Stimulated activated CD4-positive, alpha-beta T cell treated with anti-CD3 and anti-CD28 coated beads, Interleukin-1b, Interleukin-23, amount 100 ng/mL, for 4 hours (primary cell): ENCODE measurements around the gene MARK3.
"Not testable (repeated sequence)": the region's sequence is repeated elsewhere in the genome, so short reads cannot be mapped to it uniquely, and the experiment has no call there.

Experiments
- DNase-seq, 2 donors: peaks; one replicate each; pipeline ENCODE4 v3.0.0-alpha.2; 2020; ENCODE audit warnings: low read depth in 2 of 2

MARK3 gene

GRCh38 chr14:103488960-103489359 lies 103.7 kb downstream of the MARK3 start:
- DNase-seq = no peak

DNA sequence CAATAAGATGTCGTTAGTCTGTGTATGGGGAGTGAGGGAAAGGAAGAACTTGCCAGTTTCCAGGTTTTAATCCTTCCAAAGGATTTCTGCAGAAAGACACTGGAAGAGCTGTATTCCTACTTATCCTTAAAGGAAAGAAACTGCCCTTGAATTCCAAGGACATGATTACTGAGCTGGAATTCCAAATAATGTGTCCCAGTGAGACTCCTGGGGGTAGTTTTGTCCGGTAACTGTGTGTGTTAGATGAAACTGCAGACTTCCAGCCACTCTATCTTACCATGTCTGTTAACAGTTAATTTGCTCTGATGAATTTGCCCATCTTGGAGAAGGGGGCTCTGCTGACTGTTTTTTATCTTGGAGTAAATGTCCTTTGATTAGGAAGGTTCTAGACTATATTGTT lies 104.4 kb downstream of the MARK3 start:
- DNase-seq = no peak

- DNase-seq = no peak
Measured at GRCh38 chr14:103491691-103492090, 106.5 kb downstream of the MARK3 start.

DNA sequence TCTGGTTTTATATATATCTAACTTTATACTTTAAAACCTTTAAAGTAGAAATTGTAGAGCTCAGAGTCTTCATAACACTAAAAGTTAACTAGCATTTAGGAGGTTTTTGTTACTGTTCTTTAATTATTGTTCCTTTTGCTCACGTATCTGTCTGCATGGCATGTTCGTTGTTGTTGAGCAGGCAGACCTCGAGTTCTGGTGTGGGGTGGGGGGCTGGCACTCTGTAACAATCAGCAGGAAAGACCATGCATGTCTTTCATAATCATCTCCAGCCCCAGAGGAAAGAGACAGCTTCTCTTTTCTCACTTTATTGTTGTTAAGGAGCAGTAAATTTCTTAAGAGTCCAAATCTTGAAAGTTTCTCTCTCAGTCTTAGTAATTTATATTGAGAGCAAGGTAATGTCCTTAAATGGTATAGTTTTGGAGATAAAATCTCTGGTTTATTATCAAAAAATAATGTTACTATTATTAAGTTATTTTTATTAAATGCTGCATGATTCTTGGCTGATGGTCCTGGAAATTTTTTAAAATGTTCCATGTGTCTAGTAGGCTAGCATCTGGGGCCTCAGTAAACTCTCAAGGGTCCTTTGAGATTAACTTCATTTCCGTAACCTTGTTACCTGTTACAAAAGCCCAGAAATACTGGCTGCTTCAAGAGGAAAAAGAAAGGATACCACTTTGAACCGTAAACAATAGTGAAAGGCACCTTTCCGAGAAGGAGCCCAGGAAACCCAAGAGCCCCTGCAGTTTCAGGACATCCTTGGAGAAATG lies 107.1 kb downstream of the MARK3 start:
- DNase-seq = no peak

DNA sequence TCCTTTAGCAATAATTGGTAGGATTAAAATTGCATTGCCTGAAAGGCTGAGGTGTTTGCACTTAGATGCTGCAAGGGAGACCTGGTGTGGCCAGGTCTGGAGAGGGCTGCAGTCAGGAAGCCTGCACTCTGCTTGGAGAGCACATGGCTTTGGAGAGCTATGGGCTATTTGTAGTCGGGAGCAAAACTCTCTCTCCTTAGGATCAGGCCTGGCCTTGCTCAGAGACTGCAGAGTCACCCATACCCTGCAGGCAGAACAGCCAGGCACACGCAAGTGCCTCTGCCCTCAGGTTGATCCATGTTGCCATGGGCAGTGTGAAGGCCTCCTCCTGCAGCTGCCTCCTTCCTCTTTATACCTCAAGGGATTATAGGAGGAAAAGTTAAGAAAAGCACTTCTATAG lies 110.6 kb downstream of the MARK3 start:
- no peak for DNase-seq

GRCh38 chr14:103496776-103497175 lies 111.6 kb downstream of the MARK3 start:
- no peak for DNase-seq

DNA sequence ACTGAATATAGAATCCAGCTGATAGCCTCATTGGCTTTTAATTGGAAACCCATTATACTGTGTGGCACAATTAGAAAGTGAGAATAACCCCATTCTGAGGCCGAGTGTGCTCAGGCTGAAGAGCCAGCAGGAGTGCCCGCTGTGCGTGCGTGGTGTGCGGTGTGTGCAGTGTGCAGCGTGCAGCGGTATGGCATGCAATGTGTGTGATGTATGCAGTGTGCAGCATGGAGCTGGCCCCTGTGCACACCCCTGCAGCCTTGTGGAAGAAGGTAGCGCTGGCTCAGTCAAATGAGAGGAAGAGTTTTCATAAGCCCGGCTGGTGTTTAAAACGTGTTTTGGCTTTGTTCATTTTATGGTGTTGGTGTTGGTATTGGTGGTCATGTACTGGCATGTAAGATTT lies 114.5 kb downstream of the MARK3 start:
- DNase-seq = no peak

DNA sequence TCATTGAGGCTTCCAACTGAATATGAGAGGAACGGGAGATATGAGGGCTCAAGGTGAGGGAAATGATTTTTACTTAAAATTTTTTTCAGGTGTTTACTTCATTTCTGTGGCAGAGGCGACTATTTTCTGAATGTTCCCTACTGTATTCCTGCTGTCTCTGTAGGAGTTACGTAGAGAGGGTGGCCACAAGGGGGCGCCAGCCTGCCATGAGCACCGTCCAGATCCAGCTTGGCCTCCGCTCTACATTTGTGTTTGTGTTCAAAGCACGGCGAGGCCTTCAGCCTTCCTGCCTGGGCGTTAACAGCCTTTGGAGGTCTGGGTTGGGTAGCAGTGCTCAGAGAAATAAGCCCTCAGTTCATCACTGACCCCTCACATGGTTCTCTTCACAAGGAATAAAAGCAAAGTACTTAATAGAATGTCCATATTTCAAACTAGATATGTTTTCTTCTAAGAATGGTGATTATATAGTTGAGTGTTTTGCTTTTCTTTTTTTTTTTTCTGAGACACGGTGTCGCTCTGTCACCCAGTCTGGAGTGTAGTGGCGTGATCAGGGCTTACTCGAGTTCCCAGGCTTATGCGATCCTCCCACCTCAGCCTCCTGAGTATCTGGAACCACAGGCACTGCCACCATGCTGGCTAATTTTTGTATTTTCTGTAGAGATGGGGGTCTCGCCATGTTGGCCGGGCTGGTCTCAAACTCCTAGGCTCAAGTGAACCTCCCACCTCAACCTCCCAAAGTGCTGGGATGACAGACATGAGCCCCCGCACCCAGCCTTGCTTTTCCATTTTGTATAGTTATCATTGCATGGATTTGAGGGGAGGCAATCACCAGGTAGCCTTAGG lies 115.2 kb downstream of the MARK3 start:
- peak; percentile 73 to 76 for DNase-seq

GRCh38 chr14:103501041-103501870 lies 116.0 kb downstream of the MARK3 start:
- DNase-seq = no peak

- DNase-seq = no peak
Measured at GRCh38 chr14:103501921-103502669, 116.9 kb downstream of the MARK3 start.

- no peak for DNase-seq
Measured at GRCh38 chr14:103502877-103503276, 117.7 kb downstream of the MARK3 start.

- no peak for DNase-seq
Measured at GRCh38 chr14:103503296-103503695, 118.1 kb downstream of the MARK3 start.

DNA sequence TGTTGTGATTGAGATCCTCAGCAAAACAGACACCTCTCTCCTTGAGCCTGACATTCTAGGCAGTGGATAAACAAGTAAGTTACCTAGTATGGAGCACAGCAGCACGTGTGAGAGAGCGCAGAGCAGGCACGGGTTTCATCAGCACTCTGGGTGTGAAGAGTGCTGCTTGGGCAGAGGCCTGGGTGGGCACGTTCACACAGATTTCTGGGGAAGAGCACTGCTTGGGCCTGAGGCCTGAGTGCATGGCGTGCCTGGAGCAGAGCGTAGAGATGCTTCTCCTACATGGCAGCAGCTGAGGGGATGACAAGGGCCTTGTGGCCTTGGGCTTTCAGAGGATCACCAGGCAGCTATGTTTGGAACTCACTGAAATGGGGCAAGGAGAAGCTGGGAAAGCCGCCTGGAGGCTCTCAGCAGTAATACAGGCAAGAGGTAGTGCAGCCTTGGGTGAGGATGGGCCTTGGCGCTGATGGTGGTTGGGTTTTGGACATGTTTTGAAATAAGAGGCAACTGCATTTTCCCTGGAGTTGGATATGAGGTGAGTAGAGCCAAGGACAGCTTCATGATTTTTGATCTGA lies 119.9 kb downstream of the MARK3 start:
- no peak for DNase-seq

DNA sequence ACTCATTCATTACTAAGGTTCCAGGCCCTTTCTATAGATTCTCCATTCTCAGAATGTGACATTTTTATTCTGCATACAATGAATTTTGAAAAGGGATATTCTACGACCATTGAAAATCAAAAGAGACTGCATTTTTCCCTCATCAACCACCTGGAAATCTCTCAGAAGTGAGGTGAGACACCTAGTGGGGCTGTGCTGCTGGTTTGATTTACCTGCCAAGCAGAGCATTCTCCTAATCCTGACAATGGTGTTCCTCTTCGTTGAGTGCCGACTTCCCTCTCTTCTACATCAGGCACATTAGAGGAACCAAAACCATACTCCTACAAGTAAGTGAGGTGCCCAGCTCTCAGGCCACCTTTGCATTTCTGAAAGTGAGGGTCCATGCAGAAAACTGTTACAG lies 122.5 kb downstream of the MARK3 start:
- DNase-seq = no peak

DNA sequence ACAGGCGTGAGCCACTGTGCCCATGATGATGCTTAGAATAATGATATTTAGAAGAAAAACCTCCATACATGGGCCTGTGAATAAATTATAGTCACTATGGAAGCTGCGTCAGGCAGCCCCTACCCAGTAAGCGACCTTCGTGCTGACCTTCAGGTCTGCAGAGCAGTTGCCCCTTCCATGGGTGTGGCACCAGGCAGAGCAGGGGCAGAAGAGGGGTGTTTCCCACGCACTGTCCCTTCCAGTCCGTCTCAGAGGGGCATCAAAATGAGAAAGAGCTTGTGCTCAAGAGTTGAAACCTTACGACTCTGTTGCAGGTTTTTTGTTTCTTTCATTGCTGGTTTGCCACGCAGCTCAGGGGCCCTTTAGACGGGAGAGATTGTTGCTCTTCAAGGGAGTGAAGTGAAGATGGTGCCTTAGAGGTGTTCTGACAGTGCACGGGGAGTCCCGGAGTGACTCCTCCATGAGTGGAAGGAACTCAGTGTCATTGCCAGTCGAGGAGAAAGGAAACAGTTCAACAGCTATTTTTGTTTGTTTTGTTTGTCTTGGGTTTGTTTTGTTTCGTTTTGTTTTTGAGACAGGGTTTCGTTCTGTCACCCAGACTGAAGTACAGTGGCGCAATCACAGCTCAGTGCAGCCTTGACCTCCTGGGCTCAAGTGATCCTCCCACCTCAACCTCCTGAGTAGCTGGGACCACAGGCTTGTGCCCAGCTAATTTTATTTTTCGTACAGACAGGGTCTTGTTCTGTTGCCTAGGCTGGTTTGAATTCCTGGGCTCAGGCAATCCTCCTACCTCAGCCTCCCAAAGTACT lies 123.5 kb downstream of the MARK3 start:
- no peak for DNase-seq

DNA sequence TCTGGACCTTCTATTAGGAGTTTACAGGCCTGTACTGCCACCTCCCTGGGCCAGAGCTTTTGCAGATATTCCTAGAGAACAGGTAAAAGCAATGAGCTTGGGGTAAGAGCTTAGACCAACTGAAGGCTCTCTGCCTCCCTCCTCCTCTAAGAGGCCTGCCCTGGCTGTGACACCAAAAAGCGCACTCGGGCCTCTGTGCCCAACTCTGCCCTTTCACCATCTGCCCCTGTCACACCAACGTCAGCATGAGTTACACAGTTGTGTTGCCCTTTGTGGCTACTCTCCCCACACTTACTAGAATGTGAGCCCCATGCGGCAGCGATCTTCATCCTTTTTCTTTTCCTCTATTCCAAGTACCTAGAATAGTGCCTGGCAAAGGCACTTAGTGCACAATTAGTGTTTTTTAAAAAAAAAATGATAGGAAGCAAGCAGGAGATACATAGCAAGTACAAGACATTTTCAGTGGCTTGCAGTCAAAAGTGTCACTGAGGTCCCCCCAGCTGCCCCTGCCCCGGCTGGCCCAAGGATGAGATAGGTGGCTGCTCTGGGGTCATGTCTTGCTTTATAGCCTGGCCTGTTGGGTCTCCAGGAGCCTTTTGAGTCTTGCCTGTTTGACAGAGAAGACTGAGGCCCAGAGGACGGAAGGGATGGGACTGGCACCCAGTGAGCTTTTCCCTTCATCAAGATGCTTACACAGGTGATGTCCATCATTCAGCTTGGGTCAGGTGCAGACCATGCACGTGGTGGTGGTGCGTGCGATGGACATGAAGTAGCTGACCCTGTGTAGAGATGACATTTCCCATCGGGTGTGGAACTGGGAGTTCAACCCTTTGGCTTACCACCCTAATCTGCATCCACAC lies 124.9 kb downstream of the MARK3 start:
- no peak for DNase-seq

DNA sequence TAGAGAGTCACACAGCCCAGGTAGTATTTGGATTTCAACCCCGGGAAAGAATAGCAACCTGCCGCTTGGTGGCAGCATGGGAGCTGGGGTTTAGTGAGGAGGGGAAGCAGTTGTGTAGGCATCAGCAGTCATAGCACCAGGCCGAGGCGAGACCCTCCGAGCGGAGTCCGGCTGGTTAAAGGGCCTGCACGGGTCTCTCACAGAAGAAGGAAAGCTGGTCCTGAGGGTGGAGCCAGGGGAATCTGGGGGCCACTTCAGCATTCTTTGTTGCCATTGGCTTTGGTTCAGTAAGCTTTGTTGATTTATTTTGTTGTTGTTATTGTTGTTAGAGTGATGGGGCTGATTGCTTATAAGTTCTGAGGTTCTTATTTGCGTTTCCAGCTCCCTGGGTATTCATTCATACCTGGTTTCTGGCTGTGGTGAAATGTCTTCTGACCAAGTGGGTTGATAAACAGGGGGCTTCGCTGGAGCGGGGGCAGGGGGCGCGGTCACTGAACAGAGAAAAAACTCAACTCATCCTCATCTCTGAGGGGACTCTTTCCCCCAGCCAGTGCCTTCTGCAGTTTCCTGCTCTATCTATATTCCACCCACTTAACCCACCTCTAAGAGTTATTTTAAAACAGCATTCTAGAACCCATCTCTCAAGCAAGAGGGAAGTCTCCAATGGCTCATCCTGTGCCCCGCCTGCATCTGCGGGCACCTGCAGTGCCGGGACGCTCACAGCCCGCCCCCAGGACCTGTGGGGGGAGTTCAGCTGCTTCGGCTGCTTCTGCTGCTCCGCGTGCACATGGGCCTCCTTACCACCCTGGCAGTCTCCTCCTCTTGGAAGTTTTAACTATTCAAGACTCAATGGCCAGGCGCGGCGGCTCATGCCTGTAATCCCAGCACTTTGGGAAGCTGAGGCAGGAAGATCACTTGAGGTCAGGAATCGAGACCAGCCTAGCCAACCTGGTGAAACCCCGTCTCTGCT lies 125.8 kb downstream of the MARK3 start:
- no peak for DNase-seq

- DNase-seq = not testable (repeated sequence)
Measured at GRCh38 chr14:103512180-103512579, 127.0 kb downstream of the MARK3 start.
